ENCODE data around the gene NUP98.

- TF ChIP-seq CTCF (IDR thresholded peaks at IDR 0.05; ENCODE audit: low read depth, low read length, missing input control) (no peak), ATF3 (IDR thresholded peaks at IDR 0.05) (no peak)
- TF ChIP-seq, protein P1, sequence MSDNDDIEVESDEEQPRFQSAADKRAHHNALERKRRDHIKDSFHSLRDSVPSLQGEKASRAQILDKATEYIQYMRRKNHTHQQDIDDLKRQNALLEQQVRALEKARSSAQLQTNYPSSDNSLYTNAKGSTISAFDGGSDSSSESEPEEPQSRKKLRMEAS (IDR thresholded peaks at IDR 0.05) = no peak
- TF ChIP-seq, protein P2, sequence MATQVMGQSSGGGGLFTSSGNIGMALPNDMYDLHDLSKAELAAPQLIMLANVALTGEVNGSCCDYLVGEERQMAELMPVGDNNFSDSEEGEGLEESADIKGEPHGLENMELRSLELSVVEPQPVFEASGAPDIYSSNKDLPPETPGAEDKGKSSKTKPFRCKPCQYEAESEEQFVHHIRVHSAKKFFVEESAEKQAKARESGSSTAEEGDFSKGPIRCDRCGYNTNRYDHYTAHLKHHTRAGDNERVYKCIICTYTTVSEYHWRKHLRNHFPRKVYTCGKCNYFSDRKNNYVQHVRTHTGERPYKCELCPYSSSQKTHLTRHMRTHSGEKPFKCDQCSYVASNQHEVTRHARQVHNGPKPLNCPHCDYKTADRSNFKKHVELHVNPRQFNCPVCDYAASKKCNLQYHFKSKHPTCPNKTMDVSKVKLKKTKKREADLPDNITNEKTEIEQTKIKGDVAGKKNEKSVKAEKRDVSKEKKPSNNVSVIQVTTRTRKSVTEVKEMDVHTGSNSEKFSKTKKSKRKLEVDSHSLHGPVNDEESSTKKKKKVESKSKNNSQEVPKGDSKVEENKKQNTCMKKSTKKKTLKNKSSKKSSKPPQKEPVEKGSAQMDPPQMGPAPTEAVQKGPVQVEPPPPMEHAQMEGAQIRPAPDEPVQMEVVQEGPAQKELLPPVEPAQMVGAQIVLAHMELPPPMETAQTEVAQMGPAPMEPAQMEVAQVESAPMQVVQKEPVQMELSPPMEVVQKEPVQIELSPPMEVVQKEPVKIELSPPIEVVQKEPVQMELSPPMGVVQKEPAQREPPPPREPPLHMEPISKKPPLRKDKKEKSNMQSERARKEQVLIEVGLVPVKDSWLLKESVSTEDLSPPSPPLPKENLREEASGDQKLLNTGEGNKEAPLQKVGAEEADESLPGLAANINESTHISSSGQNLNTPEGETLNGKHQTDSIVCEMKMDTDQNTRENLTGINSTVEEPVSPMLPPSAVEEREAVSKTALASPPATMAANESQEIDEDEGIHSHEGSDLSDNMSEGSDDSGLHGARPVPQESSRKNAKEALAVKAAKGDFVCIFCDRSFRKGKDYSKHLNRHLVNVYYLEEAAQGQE (IDR thresholded peaks at IDR 0.05) = no peak
Measured at GRCh38 chr11:3815845-3816244, 18.5 kb upstream of the NUP98 start.
